Liver (tissue), 9 donors: ENCODE measurements around the gene CHDH. TPM values are rescaled to one million over a fixed set of nuclear protein-coding genes. Genes with fewer than 3 reads are reported as not detected.

Experiments used
- DNase-seq: peaks from one replicate; pipeline ENCODE4 v3.0.0-alpha.2; 2017; ENCODE audit warnings: low spot score
- H3K27ac ChIP-seq, 2 donors: one replicate each; pipeline ENCODE4 v1.7.0; 2013; ENCODE audit warnings: inconsistent platforms in 2 of 2, low read length in 2 of 2, control low read depth in 1 of 2, low read depth in 1 of 2, mild to moderate bottlenecking in 1 of 2
- H3K27me3 ChIP-seq, 4 donors: one replicate each; pipeline versions ENCODE4 v1.6.1 to v1.7.0; 2013; ENCODE audit warnings: low read length in 3 of 4, inconsistent platforms in 1 of 4, mild to moderate bottlenecking in 1 of 4, moderate library complexity in 1 of 4; ENCODE audit not compliant: control insufficient read depth in 4 of 4, insufficient read depth in 4 of 4
- H3K36me3 ChIP-seq, 4 donors: one replicate each; pipeline versions ENCODE4 v1.6.1 to v1.7.0; 2013; ENCODE audit warnings: low read length in 3 of 4, mild to moderate bottlenecking in 3 of 4, low read depth in 1 of 4, moderate library complexity in 1 of 4; ENCODE audit not compliant: control insufficient read depth in 4 of 4, insufficient read depth in 3 of 4
- H3K4me1 ChIP-seq, 4 donors: one replicate each; pipeline versions ENCODE4 v1.6.1 to v1.7.0; 2013; ENCODE audit warnings: low read length in 3 of 4, mild to moderate bottlenecking in 3 of 4, moderate library complexity in 1 of 4; ENCODE audit not compliant: control insufficient read depth in 4 of 4, insufficient read depth in 4 of 4
- H3K4me3 ChIP-seq, 3 donors: one replicate each; pipeline versions ENCODE4 v1.6.1 to v1.7.0; 2013; ENCODE audit warnings: low read length in 3 of 3, control low read depth in 1 of 3, low read depth in 1 of 3, mild to moderate bottlenecking in 1 of 3
- H3K9ac ChIP-seq, 2 donors: one replicate each; pipeline ENCODE4 v1.7.0; 2013; ENCODE audit warnings: low read length in 2 of 2, mild to moderate bottlenecking in 2 of 2, moderate library complexity in 2 of 2, control low read depth in 1 of 2, low read depth in 1 of 2
- H3K9me3 ChIP-seq, 4 donors: one replicate each; pipeline versions ENCODE4 v1.6.1 to v1.7.0; 2013; ENCODE audit warnings: low read length in 3 of 4; ENCODE audit not compliant: control insufficient read depth in 4 of 4
- ATF3 ChIP-seq: IDR thresholded peaks from 2 replicates; pipeline ENCODE4 v1.6.1; 2016; ENCODE audit warnings: antibody characterized with exemption
- EGR1 ChIP-seq, 2 donors: IDR thresholded peaks; 2 replicates each; pipeline ENCODE4 v1.6.1; 2016 to 2018; ENCODE audit warnings: antibody characterized with exemption in 2 of 2, low read depth in 2 of 2
- FOXA1 ChIP-seq: IDR thresholded peaks from 2 replicates; pipeline ENCODE4 v1.6.1; 2016; ENCODE audit warnings: antibody characterized with exemption
- GABPA ChIP-seq, 2 donors: IDR thresholded peaks in 1 of 2; conservative IDR thresholded peaks in 1 of 2; 2 replicates each; pipeline ENCODE4 v1.6.1; 2016; ENCODE audit warnings: antibody characterized with exemption in 2 of 2, mild to moderate bottlenecking in 1 of 2, moderate library complexity in 1 of 2
- HNF4A ChIP-seq, 2 donors: conservative IDR thresholded peaks; 2 replicates each; pipeline ENCODE4 v1.6.1; 2016; ENCODE audit warnings: antibody characterized with exemption in 2 of 2, mild to moderate bottlenecking in 2 of 2
- HNF4G ChIP-seq: IDR thresholded peaks from 2 replicates; pipeline ENCODE4 v1.6.1; 2016; ENCODE audit warnings: antibody characterized with exemption
- JUND ChIP-seq, 2 donors: IDR thresholded peaks; 2 replicates each; pipeline ENCODE4 v1.6.1; 2016; ENCODE audit warnings: antibody characterized with exemption in 2 of 2
- NR2F2 ChIP-seq: IDR thresholded peaks from 2 replicates; pipeline ENCODE4 v1.6.1; 2016; ENCODE audit warnings: antibody characterized with exemption
- RAD21 ChIP-seq, 2 donors: IDR thresholded peaks; 2 replicates each; pipeline ENCODE4 v1.6.1; 2016; ENCODE audit warnings: antibody characterized with exemption in 2 of 2, mild to moderate bottlenecking in 2 of 2
- SP1 ChIP-seq: IDR thresholded peaks from 2 replicates; pipeline ENCODE4 v1.6.1; 2018; ENCODE audit warnings: antibody characterized with exemption, mild to moderate bottlenecking
- TAF1 ChIP-seq: conservative IDR thresholded peaks from 2 replicates; pipeline ENCODE4 v1.6.1; 2016; ENCODE audit warnings: antibody characterized with exemption, mild to moderate bottlenecking
- YY1 ChIP-seq: IDR thresholded peaks from 2 replicates; pipeline ENCODE4 v1.6.1; 2016; ENCODE audit warnings: antibody characterized with exemption, mild to moderate bottlenecking
- WGBS: extraction: QIAGEN DNeasy Blood & Tissue Kit; methylation state at CpG from one replicate; pipeline ENCODE4 v1.1.7; 2013; 5-methylcytosine and 5-hydroxymethylcytosine counted together
- polyA plus RNA-seq, 2 donors: library from polyadenylated mRNA; stranded (reverse) in 1 of 2; unstranded in 1 of 2; fragments of 200-250 nt in 1 of 2; fragments of >200 nt in 1 of 2; fragmentation: Nextera tagmentation in 1 of 2; extraction: Ambion mirVana in 1 of 2; gene quantifications; one replicate each; pipeline versions ENCODE4 v1.2.1 to v1.2.3, GENCODE V29; 2013 to 2015
- total RNA-seq, 2 donors: library from RNA; depleted of rRNA; stranded (reverse); fragments of >200 nt; gene quantifications; one replicate each; pipeline ENCODE4 v1.2.3, GENCODE V29; 2014
- TF ChIP-seq, protein P1 (sequence below): IDR thresholded peaks from 2 replicates; pipeline ENCODE4 v1.6.1; 2016; ENCODE audit warnings: antibody characterized with exemption, mild to moderate bottlenecking
- TF ChIP-seq, protein P2 (sequence below): IDR thresholded peaks from 2 replicates; pipeline ENCODE4 v1.6.1; 2016; ENCODE audit warnings: antibody characterized with exemption
- donor health status: healthy.
- donor health status: healthy.
- donor health status: healthy.
- donor health status: healthy.
- donor health status: healthy.

CHDH gene
- total and polyA plus RNA-seq, 4 donors = 9.1 to 34.0 (median 21.2) TPM

- H3K9ac ChIP-seq = peak within 1 kb of the TSS; percentile 48 to 57
- 2% methylated on average over 65 of the region's 65 CpGs for WGBS
- peak; percentile 91 for DNase-seq
- H3K9me3 ChIP-seq = no peaks in the 10 kb centered on the region
- peaks cover 4 to 11% (median 9%) of the 10 kb centered on the region in 4 donors for H3K4me1 ChIP-seq
- H3K27me3 ChIP-seq = no peaks in the 10 kb centered on the region
- H3K4me3 ChIP-seq = peak within 1 kb of the TSS; percentile 86 to 88 (median 87)
- peak; percentile 99 for TF ChIP-seq YY1
- no peak for TF ChIP-seq HNF4A (conservative IDR thresholded peaks at IDR 0.05)
- TF ChIP-seq SP1 = no peak
- no peak for TF ChIP-seq ATF3
- no peak for TF ChIP-seq RAD21 (IDR thresholded peaks at IDR 0.05)
- TF ChIP-seq FOXA1 = no peak
- TF ChIP-seq JUND (IDR thresholded peaks at IDR 0.05) = no peak
- TF ChIP-seq TAF1 = peak; percentile 93
- no peak for TF ChIP-seq NR2F2
- peak in 1 of 2 donors; percentile 29 for TF ChIP-seq GABPA (IDR thresholded peaks at IDR 0.05 in 1 of 2, conservative IDR thresholded peaks at IDR 0.05 in 1 of 2)
- TF ChIP-seq, protein P1, sequence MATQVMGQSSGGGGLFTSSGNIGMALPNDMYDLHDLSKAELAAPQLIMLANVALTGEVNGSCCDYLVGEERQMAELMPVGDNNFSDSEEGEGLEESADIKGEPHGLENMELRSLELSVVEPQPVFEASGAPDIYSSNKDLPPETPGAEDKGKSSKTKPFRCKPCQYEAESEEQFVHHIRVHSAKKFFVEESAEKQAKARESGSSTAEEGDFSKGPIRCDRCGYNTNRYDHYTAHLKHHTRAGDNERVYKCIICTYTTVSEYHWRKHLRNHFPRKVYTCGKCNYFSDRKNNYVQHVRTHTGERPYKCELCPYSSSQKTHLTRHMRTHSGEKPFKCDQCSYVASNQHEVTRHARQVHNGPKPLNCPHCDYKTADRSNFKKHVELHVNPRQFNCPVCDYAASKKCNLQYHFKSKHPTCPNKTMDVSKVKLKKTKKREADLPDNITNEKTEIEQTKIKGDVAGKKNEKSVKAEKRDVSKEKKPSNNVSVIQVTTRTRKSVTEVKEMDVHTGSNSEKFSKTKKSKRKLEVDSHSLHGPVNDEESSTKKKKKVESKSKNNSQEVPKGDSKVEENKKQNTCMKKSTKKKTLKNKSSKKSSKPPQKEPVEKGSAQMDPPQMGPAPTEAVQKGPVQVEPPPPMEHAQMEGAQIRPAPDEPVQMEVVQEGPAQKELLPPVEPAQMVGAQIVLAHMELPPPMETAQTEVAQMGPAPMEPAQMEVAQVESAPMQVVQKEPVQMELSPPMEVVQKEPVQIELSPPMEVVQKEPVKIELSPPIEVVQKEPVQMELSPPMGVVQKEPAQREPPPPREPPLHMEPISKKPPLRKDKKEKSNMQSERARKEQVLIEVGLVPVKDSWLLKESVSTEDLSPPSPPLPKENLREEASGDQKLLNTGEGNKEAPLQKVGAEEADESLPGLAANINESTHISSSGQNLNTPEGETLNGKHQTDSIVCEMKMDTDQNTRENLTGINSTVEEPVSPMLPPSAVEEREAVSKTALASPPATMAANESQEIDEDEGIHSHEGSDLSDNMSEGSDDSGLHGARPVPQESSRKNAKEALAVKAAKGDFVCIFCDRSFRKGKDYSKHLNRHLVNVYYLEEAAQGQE = peak; percentile 49
- H3K27ac ChIP-seq = peak within 1 kb of the TSS; percentile 78 to 85
- H3K36me3 ChIP-seq = peaks cover 5 to 49% (median 46%) of the 10 kb centered on the region in 4 donors
Measured at GRCh38 chr3:53881691-53882593, 35.7 kb upstream of the CHDH start, which contains the start of gene ACTR8. TSS of gene ACTR8 (minus strand) at chr3:53882152. CDS start at chr3:53882101, 51 bp downstream.

DNA sequence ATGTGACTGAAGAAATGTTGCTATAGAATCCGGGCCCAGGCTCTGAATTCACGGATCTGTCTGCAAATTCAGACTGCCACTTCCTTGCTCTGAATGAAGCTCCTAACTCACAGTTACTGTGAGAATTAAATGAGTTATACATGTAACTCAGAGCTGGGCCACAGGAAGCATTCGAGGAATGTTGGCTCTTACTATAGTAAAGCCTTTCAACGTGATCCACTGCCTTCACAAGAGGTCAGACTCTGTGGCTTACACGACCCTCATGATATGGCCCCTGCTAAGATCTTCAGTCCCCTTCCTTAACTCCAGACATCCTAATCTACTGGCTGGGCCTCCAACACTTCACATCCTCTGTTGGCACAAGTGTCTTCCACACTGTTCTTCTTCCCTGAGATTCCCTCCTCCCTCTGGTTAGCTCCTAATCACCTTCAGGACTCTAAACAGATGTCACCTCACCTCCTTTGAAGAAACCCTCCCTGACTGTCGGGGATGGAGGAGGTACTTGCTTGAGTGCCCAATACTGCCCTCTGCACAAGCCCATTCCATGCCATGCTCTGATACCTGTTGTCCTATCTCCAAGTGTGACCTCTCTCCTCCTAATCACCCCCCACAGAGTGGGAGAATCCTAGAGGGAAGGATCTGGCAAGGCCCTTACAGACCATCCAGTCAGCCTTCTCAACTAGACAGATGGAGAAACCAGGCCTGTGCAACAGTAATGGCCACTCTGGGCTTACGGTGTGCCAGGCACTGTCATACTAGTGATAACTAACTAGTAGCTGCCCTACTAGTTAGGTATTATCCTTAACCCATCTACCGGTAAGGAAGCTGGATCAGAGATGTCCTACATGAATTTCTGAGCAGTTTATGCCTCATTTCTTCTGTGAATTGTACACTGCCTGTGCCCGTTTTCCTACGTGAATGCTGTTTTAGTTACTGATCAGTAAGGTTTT is 34.5 kb upstream of the CHDH start:
- WGBS = 71% methylated on average over 10 of the region's 10 CpGs
- no peaks in the 10 kb centered on the region for H3K9me3 ChIP-seq
- H3K27ac ChIP-seq = no peak overlapping the region
- H3K4me3 ChIP-seq = peak overlapping the region in 2 of 3 donors; percentile 86 to 87
- peaks cover 4 to 11% (median 9%) of the 10 kb centered on the region in 4 donors for H3K4me1 ChIP-seq
- peak overlapping the region in 1 of 2 donors; percentile 49 for H3K9ac ChIP-seq
- no peaks in the 10 kb centered on the region for H3K27me3 ChIP-seq
- DNase-seq = no peak
- H3K36me3 ChIP-seq = peaks cover 5 to 57% (median 47%) of the 10 kb centered on the region in 4 donors
- no peak for TF ChIP-seq YY1
- no peak for TF ChIP-seq TAF1
- TF ChIP-seq ATF3 = no peak
- TF ChIP-seq, protein P2, sequence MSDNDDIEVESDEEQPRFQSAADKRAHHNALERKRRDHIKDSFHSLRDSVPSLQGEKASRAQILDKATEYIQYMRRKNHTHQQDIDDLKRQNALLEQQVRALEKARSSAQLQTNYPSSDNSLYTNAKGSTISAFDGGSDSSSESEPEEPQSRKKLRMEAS = no peak
- TF ChIP-seq JUND (IDR thresholded peaks at IDR 0.05) = no peak
- no peak for TF ChIP-seq RAD21 (IDR thresholded peaks at IDR 0.05)
- no peak for TF ChIP-seq EGR1 (IDR thresholded peaks at IDR 0.05; ENCODE audit: low read depth in 2 of 2)
- no peak for TF ChIP-seq SP1
- no peak for TF ChIP-seq HNF4A (conservative IDR thresholded peaks at IDR 0.05)
- no peak for TF ChIP-seq HNF4G
